ENCODE measurements around the gene PM20D1. TPM values are rescaled to one million over a fixed set of nuclear protein-coding genes. Genes with fewer than 3 reads are reported as not detected.
"Not testable (repeated sequence)": the region's sequence is repeated elsewhere in the genome, so short reads cannot be mapped to it uniquely, and the experiment has no call there.

PM20D1 gene
- total RNA-seq, 2 experiments from 2014 or later: 0.16 to 0.55 TPM

GRCh38 chr1:205873148-205873547 is 23.2 kb upstream of the PM20D1 start:
- H3K4me3 Mint-ChIP-seq: not testable (repeated sequence)

GRCh38 chr1:205870236-205870635 is 20.3 kb upstream of the PM20D1 start:
- H3K27ac Mint-ChIP-seq: no peak overlapping the region
- DNase-seq (no peak), ATAC-seq (no peak)
- no peaks in the 10 kb centered on the region for H3K4me1 Mint-ChIP-seq (ENCODE audit: low read depth)
- ChIA-PET CTCF (interaction anchor here (0.8 kb wide), 1 partner anchor 32 kb away, joined by 3 read pairs; no protein-coding TSS in a partner anchor), POLR2A (no interaction called here)
- no peak overlapping the region for H3K4me3 Mint-ChIP-seq
- no peaks in the 10 kb centered on the region for H3K9me3 Mint-ChIP-seq (ENCODE audit: insufficient read depth)
- H3K36me3 Mint-ChIP-seq (ENCODE audit: low read depth): no peaks in the 10 kb centered on the region
- H3K27me3 Mint-ChIP-seq (ENCODE audit: low read depth): no peaks in the 10 kb centered on the region

More at GRCh38 chr1:205873148-205873547, 23.2 kb upstream of the PM20D1 start:
- H3K4me1 Mint-ChIP-seq (ENCODE audit: low read depth); ATAC-seq; H3K36me3 Mint-ChIP-seq (ENCODE audit: low read depth); DNase-seq; H3K27ac Mint-ChIP-seq; H3K9me3 Mint-ChIP-seq (ENCODE audit: insufficient read depth); CTCF ChIA-PET: not testable (repeated sequence)
- peaks cover 12% of the 10 kb centered on the region for H3K27me3 Mint-ChIP-seq (ENCODE audit: low read depth)
- POLR2A ChIA-PET: interaction anchor here (0.8 kb wide), 1 partner anchor 1953 kb away, joined by 3 read pairs; no protein-coding TSS in a partner anchor

GRCh38 chr1:205861540-205861939 is 11.6 kb upstream of the PM20D1 start:
- no peak overlapping the region for H3K4me3 Mint-ChIP-seq
- H3K4me1 Mint-ChIP-seq (ENCODE audit: low read depth): peaks cover 5% of the 10 kb centered on the region
- CTCF ChIA-PET: no interaction called here
- no peak overlapping the region for H3K27ac Mint-ChIP-seq
- ATAC-seq (no peak), DNase-seq (no peak)
- H3K36me3 Mint-ChIP-seq (ENCODE audit: low read depth): no peaks in the 10 kb centered on the region
- peaks cover 2% of the 10 kb centered on the region for H3K27me3 Mint-ChIP-seq (ENCODE audit: low read depth)
- H3K9me3 Mint-ChIP-seq (ENCODE audit: insufficient read depth): peaks cover 2% of the 10 kb centered on the region
- POLR2A ChIA-PET: no interaction called here

GRCh38 chr1:205858141-205858961 is 8.4 kb upstream of the PM20D1 start:
- CTCF ChIA-PET: interaction anchor here (1.5 kb wide), 2 partner anchors 66 to 119 kb away, joined by 7 to 9 read pairs; no protein-coding TSS in a partner anchor
- POLR2A ChIA-PET: no interaction called here

GRCh38 chr1:205857501-205857900 is 7.6 kb upstream of the PM20D1 start:
- H3K4me3 Mint-ChIP-seq; ATAC-seq; H3K4me1 Mint-ChIP-seq (ENCODE audit: low read depth); H3K36me3 Mint-ChIP-seq (ENCODE audit: low read depth); H3K27me3 Mint-ChIP-seq (ENCODE audit: low read depth); DNase-seq; H3K27ac Mint-ChIP-seq; POLR2A ChIA-PET: not testable (repeated sequence)
- CTCF ChIA-PET: interaction anchor here (2.5 kb wide), 1 partner anchor 120 kb away, joined by 8 read pairs; no protein-coding TSS in a partner anchor
- peaks cover 12% of the 10 kb centered on the region for H3K9me3 Mint-ChIP-seq (ENCODE audit: insufficient read depth)

More at GRCh38 chr1:205858141-205858961, 8.4 kb upstream of the PM20D1 start:
- Mint-ChIP-seq H3K27ac (no peak overlapping the region), H3K36me3 (ENCODE audit: low read depth) (no peaks in the 10 kb centered on the region), H3K9me3 (ENCODE audit: insufficient read depth) (peaks cover 12% of the 10 kb centered on the region), H3K4me3 (no peak overlapping the region), H3K27me3 (ENCODE audit: low read depth) (peaks cover 3% of the 10 kb centered on the region), H3K4me1 (ENCODE audit: low read depth) (peaks cover 5% of the 10 kb centered on the region)
- ATAC-seq (no peak), DNase-seq (no peak)

GRCh38 chr1:205856433-205856832 is 6.5 kb upstream of the PM20D1 start:
- Mint-ChIP-seq H3K27ac (no peak overlapping the region), H3K4me1 (ENCODE audit: low read depth) (peaks cover 5% of the 10 kb centered on the region), H3K36me3 (ENCODE audit: low read depth) (no peaks in the 10 kb centered on the region), H3K27me3 (ENCODE audit: low read depth) (peaks cover 3% of the 10 kb centered on the region), H3K9me3 (ENCODE audit: insufficient read depth) (peaks cover 12% of the 10 kb centered on the region), H3K4me3 (no peak overlapping the region)
- DNase-seq (no peak), ATAC-seq (no peak)
- CTCF ChIA-PET: interaction anchor here (2.5 kb wide), 1 partner anchor 121 kb away, joined by 8 read pairs; no protein-coding TSS in a partner anchor
- POLR2A ChIA-PET: no interaction called here

GRCh38 chr1:205852969-205853368 is 3.0 kb upstream of the PM20D1 start:
- no peak overlapping the region for H3K4me3 Mint-ChIP-seq
- H3K27me3 Mint-ChIP-seq (ENCODE audit: low read depth): peaks cover 3% of the 10 kb centered on the region
- no peak overlapping the region for H3K27ac Mint-ChIP-seq
- CTCF ChIA-PET: no interaction called here
- no peak for DNase-seq
- peaks cover 12% of the 10 kb centered on the region for H3K9me3 Mint-ChIP-seq (ENCODE audit: insufficient read depth)
- H3K36me3 Mint-ChIP-seq (ENCODE audit: low read depth): no peaks in the 10 kb centered on the region
- H3K4me1 Mint-ChIP-seq (ENCODE audit: low read depth): peaks cover 13% of the 10 kb centered on the region
- no peak for ATAC-seq
- POLR2A ChIA-PET: interaction anchor here (0.8 kb wide), 1 partner anchor 71 kb away, joined by 3 read pairs; no protein-coding TSS in a partner anchor

GRCh38 chr1:205851993-205852392 is 2.1 kb upstream of the PM20D1 start:
- H3K9me3 Mint-ChIP-seq (ENCODE audit: insufficient read depth): peaks cover 12% of the 10 kb centered on the region
- no peak overlapping the region for H3K4me3 Mint-ChIP-seq
- H3K4me1 Mint-ChIP-seq (ENCODE audit: low read depth): peaks cover 13% of the 10 kb centered on the region
- peaks cover 3% of the 10 kb centered on the region for H3K27me3 Mint-ChIP-seq (ENCODE audit: low read depth)
- DNase-seq: no peak
- POLR2A ChIA-PET: no interaction called here
- H3K36me3 Mint-ChIP-seq (ENCODE audit: low read depth): no peaks in the 10 kb centered on the region
- H3K27ac Mint-ChIP-seq: no peak overlapping the region
- ATAC-seq: no peak
- CTCF ChIA-PET: no interaction called here

GRCh38 chr1:205843036-205843859 is 6.7 kb downstream of the PM20D1 start:
- H3K4me3 Mint-ChIP-seq: no peak overlapping the region
- no peaks in the 10 kb centered on the region for H3K9me3 Mint-ChIP-seq (ENCODE audit: insufficient read depth)
- ATAC-seq (no peak), DNase-seq (no peak)
- no peak overlapping the region for H3K27ac Mint-ChIP-seq
- ChIA-PET CTCF (interaction anchor here (1.3 kb wide), 1 partner anchor 134 kb away, joined by 3 read pairs; no protein-coding TSS in a partner anchor), POLR2A (no interaction called here)
- peaks cover 5% of the 10 kb centered on the region for H3K4me1 Mint-ChIP-seq (ENCODE audit: low read depth)
- no peaks in the 10 kb centered on the region for H3K36me3 Mint-ChIP-seq (ENCODE audit: low read depth)
- H3K27me3 Mint-ChIP-seq (ENCODE audit: low read depth): no peaks in the 10 kb centered on the region

- H3K27ac Mint-ChIP-seq: no peak overlapping the region
- no peaks in the 10 kb centered on the region for H3K36me3 Mint-ChIP-seq (ENCODE audit: low read depth)
- DNase-seq (no peak), ATAC-seq (no peak)
- no peaks in the 10 kb centered on the region for H3K9me3 Mint-ChIP-seq (ENCODE audit: insufficient read depth)
- ChIA-PET CTCF (interaction anchor here (0.9 to 1.3 kb wide), 2 partner anchors 135 to 213 kb away, joined by 3 read pairs; no protein-coding TSS in a partner anchor), POLR2A (no interaction called here)
- H3K4me3 Mint-ChIP-seq: no peak overlapping the region
- H3K27me3 Mint-ChIP-seq (ENCODE audit: low read depth): no peaks in the 10 kb centered on the region
- peaks cover 5% of the 10 kb centered on the region for H3K4me1 Mint-ChIP-seq (ENCODE audit: low read depth)
These were observed 7.7 kb downstream of the PM20D1 start for GRCh38 chr1:205842229-205842628.

GRCh38 chr1:205840146-205840923 is 9.6 kb downstream of the PM20D1 start:
- ATAC-seq: no peak
- no peaks in the 10 kb centered on the region for H3K9me3 Mint-ChIP-seq (ENCODE audit: insufficient read depth)
- H3K36me3 Mint-ChIP-seq (ENCODE audit: low read depth): no peaks in the 10 kb centered on the region

More at GRCh38 chr1:205840146-205840923, 9.6 kb downstream of the PM20D1 start:
- DNase-seq: no peak
- POLR2A ChIA-PET: no interaction called here
- Mint-ChIP-seq H3K4me1 (ENCODE audit: low read depth) (peaks cover 5% of the 10 kb centered on the region), H3K27ac (no peak overlapping the region), H3K27me3 (ENCODE audit: low read depth) (no peaks in the 10 kb centered on the region), H3K4me3 (no peak overlapping the region)
- CTCF ChIA-PET: interaction anchor here (1.3 kb wide), 1 partner anchor 48 kb away, joined by 4 read pairs; no protein-coding TSS in a partner anchor
